Hematopoietic multipotent progenitor cell treated with erythropoietin and hydrocortisone succinate and interleukin-3 and kit ligand, for 15 days (in vitro differentiated cells): ENCODE data around the gene ZNF292.
"Not testable (repeated sequence)": the region's sequence is repeated elsewhere in the genome, so short reads cannot be mapped to it uniquely, and the experiment has no call there.

Experiments used
- DNase-seq: peaks from one replicate; pipeline ENCODE4 v3.0.0-alpha.2; 2015; ENCODE audit warnings: low spot score

Gene ZNF292

GRCh38 chr6:87164004-87164403 is 8.6 kb downstream of the ZNF292 start:
- DNase-seq, result no peak

- DNase-seq, result no peak
These were observed 9.1 kb downstream of the ZNF292 start for GRCh38 chr6:87164506-87164905.

GRCh38 chr6:87165185-87165584 is 9.8 kb downstream of the ZNF292 start:
- DNase-seq, result no peak

- DNase-seq, result no peak
These were observed 16.7 kb downstream of the ZNF292 start for GRCh38 chr6:87171938-87172633.

GRCh38 chr6:87174078-87174579 is 18.8 kb downstream of the ZNF292 start:
- DNase-seq, result no peak

GRCh38 chr6:87176493-87176892 is 21.1 kb downstream of the ZNF292 start:
- no peak for DNase-seq

GRCh38 chr6:87180105-87180728 is 24.9 kb downstream of the ZNF292 start:
- DNase-seq, result no peak

- no peak for DNase-seq
These were observed 26.5 kb downstream of the ZNF292 start for GRCh38 chr6:87181903-87182302.

GRCh38 chr6:87182321-87182720 is 27.0 kb downstream of the ZNF292 start:
- DNase-seq, result no peak

GRCh38 chr6:87182940-87183339 is 27.6 kb downstream of the ZNF292 start:
- DNase-seq, result no peak

- DNase-seq, result no peak
These were observed 28.3 kb downstream of the ZNF292 start for GRCh38 chr6:87183687-87184086.

- no peak for DNase-seq
These were observed 29.4 kb downstream of the ZNF292 start for GRCh38 chr6:87184762-87185250.

GRCh38 chr6:87196275-87196842 is 41.0 kb downstream of the ZNF292 start:
- no peak for DNase-seq

- DNase-seq, result no peak
These were observed 42.2 kb downstream of the ZNF292 start for GRCh38 chr6:87197547-87197946.

GRCh38 chr6:87198022-87198810 is 42.9 kb downstream of the ZNF292 start:
- DNase-seq, result not testable (repeated sequence)

- DNase-seq, result no peak
These were observed 44.4 kb downstream of the ZNF292 start for GRCh38 chr6:87199787-87200186.

GRCh38 chr6:87200469-87201175 is 45.3 kb downstream of the ZNF292 start:
- DNase-seq, result no peak

- no peak for DNase-seq
These were observed 48.2 kb downstream of the ZNF292 start for GRCh38 chr6:87203448-87204023.

- no peak for DNase-seq
These were observed 54.4 kb downstream of the ZNF292 start for GRCh38 chr6:87209812-87210211.

- DNase-seq, result no peak
These were observed 55.6 kb downstream of the ZNF292 start for GRCh38 chr6:87210979-87211378.

GRCh38 chr6:87212596-87212995 is 57.2 kb downstream of the ZNF292 start:
- no peak for DNase-seq
